GM18508 (cell line): ENCODE measurements around the gene GIMAP4.
"Not testable (repeated sequence)": the region's sequence is repeated elsewhere in the genome, so short reads cannot be mapped to it uniquely, and the experiment has no call there.

Experiments used
- ATAC-seq: cut with Tn5 transposase; IDR thresholded peaks from one replicate; pipeline ENCODE4 v1.9.1; 2021; ENCODE audit warnings: moderate number of reproducible peaks; ENCODE audit not compliant: insufficient read depth, unreplicated experiment

Gene GIMAP4

GRCh38 chr7:150567169-150567568 is at the start of gene GIMAP4:
GIMAP4 (plus strand) TSS chr7:150567390; CDS start chr7:150569902, 2,512 bp downstream.
- no peak for ATAC-seq

DNA sequence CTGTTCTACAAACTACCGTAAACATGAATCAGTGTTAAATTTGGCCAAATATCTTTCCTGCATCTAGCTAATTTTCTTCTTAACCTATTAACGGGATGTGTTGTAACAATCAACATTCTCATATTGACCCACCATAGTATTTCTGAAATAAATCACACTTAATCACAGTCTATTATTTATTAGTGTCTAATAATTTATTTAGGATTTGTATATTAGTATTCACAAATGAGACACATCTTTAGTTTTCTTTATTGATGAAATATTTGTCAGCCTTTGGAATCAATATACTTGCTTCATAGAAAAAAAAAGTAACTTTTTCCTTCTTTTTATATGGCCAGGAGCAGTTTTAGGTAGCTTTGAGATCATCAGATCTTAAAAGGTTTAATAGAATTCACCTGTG is 47.9 kb upstream of the GIMAP4 start:
- ATAC-seq: no peak

GRCh38 chr7:150520145-150520544 is 47.0 kb upstream of the GIMAP4 start:
- ATAC-seq: no peak

GRCh38 chr7:150522931-150523330 is 44.3 kb upstream of the GIMAP4 start:
- ATAC-seq: not testable (repeated sequence)

DNA sequence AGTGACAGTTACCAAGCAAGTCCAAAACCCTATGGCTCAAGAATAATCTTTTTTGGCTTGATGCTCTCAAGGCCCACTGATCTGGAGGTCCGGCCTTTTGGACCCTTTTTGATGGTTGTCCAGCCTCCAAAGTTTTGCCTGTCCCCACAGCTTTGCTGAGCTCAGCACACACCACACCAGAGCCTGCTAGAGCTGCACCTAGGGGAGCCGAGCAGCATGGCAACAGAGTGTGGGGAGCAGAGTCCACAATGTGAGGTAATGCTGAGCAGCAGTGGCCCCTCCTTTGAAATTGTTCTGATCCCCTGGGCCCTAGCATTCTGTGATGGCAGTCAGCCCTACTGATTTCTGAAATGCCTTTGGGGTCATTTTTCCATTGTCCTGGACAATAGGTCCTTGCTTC is 43.2 kb upstream of the GIMAP4 start:
- no peak for ATAC-seq

- no peak for ATAC-seq
Observed at GRCh38 chr7:150531704-150532103, 35.5 kb upstream of the GIMAP4 start.

- no peak for ATAC-seq
Observed at GRCh38 chr7:150538259-150538658, 28.9 kb upstream of the GIMAP4 start.

DNA sequence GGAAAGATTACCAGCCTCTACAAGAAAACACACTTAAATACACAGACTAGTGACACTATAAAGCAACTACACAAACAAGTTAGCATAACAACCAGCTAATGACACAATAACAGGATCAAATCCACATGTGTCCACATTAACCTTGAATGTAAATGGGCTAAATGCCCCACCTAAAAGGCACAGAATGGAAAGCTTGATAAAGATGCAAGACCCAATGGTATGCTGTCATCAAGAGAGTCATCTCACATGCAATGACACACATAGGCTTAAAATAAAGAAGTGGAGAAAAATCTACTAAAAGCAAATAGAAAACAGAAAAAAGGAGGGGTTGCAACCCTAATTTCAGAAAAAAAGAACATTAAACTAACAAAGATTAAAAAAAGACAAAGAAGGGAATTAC is 14.0 kb upstream of the GIMAP4 start:
- ATAC-seq: no peak

- ATAC-seq: no peak
Observed at GRCh38 chr7:150556521-150557138, 10.6 kb upstream of the GIMAP4 start.

- no peak for ATAC-seq
Observed at GRCh38 chr7:150560486-150560885, 6.7 kb upstream of the GIMAP4 start.

DNA sequence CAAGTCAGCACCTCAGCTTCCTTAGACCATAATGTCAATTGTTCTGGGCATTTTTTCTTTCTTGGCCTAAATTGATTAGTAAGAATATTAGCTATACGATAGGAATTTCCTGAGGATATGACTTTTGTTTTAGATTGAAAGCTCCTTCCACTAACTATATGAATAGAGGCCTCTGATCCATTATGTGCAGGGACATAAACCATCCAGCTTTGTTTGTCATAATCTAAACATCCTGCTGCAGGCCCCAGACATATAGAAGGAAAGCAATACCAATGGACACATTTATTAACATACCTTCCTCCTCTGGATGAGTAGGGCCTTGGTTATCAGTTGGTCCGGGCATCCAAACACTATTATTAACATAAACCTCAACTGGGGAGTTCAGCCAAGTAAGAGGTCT is 4.3 kb upstream of the GIMAP4 start:
- no peak for ATAC-seq

DNA sequence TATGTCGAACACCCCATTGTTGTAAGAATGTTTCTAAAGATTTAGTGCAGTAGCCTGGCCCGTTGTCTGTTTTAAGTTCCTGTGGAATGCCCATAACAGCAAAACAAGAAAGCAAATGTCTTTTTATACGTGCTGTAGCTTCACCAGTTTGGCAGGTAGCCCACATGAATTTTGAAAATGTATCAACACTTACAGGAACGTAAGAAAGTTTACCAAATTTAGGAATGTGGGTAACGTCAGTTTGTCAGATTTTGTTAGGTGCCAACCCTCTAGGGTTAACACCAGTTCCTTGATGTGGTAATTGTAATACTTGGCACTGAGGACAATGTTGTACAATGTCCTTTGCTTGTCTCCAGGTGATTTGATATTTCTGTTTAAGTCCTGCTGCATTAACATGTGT is 3.2 kb upstream of the GIMAP4 start:
- ATAC-seq: no peak

DNA sequence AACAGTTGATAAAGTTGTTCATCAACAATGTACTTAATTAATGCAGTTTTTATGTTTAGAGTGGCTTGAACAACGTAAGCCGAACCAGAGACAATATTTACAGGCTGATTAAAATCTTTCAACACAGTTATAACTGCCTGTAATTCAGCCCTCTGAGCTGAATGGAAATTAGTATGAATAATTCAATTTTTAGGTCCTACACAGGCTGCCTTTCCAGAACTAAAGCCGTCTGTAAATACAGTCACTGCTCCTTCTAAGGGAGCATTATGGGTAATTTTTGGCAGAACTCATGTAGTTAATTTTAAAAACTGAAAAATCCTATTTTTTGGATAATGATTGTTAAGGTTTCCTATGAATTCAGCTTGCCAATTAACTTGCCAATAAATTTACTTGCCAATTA is 2.6 kb upstream of the GIMAP4 start:
- ATAC-seq: no peak

DNA sequence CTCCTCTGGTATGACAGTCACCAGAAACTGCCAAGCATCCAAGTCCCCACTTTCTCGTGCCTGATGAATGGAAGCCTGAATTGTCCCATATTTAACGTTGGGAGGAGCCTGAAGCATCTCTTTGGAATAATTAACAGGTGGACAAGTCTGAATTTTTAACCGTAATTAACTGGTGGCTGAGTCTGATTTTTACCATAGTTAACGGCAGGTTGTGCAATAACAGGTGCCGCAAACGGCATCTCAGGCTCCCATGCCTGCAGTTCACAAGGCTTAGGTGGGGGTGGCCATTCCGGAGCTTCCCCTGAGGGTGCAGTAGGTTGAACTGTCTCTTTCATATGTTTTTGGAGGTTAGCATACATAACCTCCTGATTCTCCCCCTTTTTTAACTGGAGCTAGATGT is 2.0 kb upstream of the GIMAP4 start:
- ATAC-seq: no peak

DNA sequence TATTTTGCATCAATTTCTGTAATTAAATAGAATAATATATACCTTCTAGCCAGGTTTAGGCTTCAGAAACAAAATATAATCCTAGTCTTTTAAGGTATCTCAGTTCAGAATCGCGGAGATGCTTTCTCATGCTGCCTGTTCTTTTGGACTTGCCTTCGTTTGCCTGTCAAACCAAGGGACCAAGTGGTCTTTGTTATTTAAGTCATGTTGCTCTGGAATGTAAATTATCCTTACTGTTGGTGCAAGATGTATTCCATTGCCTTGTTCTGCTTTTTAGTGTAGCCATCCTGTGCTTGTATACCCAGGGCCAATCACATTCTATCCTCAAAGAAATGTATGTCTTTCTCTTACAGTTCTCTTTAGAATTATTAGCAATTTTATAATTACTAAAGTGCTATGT is 1.1 kb upstream of the GIMAP4 start:
- ATAC-seq: no peak

DNA sequence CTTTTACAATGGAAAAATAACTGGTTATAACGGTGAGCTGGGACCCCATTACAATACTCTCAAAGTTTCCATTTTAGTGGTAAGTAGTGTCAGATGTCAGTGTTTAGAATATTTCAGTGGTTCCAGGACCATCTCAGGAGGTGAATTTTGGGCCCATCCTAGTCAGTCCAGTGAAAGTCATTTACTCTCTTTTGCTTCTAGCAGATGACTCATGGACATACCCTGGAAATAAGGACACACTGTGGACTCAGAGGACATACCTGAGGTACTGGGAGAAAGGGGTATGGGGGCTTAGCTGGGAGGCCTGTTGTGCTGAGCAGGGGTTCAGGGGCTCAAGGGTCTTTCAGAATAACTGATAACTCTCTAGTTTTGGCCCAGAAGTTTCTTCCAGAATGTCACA is 618 bp upstream of the GIMAP4 start:
- no peak for ATAC-seq

GRCh38 chr7:150567871-150568301 is 696 bp downstream of the GIMAP4 start:
- ATAC-seq: no peak

GRCh38 chr7:150568714-150569113 is 1.5 kb downstream of the GIMAP4 start:
- no peak for ATAC-seq

GRCh38 chr7:150569245-150569955 is 2.2 kb downstream of the GIMAP4 start:
- no peak for ATAC-seq

DNA sequence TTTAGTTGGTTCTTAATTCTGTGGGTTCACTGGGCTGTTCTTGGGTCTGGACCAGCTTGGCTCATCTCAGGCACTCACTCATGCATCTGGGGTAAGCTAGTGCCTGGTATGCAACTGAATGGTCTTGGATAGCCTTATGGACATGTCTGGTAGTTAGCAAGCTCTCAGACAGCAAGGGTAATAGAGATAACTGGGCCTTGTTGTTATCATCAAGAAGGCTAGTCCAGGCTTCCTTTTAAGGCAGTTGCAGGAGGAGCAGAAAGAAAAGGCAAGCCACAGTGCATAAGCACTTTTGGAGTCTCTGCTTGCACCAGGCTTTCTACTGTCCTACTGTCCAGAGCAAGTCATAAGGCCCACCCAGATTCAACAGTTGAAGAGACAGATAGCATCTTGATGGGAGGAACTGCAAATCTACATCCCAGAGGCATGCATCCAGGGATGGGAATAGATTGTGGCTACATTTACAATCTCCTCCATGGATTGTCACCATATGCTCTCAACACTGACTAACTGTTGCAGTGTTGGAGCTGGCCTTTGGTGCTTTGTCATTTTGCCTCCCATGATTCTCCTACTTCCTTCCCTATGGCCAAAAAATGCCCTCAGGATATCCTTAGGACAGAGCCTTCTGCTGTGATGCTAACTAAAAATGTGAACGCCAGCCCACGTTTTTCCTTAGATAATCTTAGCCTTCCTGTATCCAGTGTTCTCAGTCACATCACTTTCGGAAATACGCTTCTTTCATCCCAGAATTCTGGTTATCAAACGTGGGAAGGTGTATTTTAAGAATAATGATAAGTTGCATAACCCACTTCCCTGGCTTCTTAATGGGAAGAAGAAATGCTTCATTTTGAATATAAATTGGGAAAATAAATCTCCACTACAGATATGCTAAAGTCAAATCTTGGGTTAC is 3.6 kb downstream of the GIMAP4 start:
- ATAC-seq: no peak

DNA sequence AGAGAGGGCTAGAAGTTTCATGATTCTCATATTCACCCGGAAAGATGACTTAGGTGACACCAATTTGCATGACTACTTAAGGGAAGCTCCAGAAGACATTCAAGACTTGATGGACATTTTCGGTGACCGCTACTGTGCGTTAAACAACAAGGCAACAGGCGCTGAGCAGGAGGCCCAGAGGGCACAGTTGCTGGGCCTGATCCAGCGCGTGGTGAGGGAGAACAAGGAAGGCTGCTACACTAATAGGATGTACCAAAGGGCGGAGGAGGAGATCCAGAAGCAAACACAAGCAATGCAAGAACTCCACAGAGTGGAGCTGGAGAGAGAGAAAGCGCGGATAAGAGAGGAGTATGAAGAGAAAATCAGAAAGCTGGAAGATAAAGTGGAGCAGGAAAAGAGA is 5.3 kb downstream of the GIMAP4 start:
- no peak for ATAC-seq
